ENCODE data around the gene BRD4. TPM values are rescaled to one million over a fixed set of nuclear protein-coding genes. Genes with fewer than 3 reads are reported as not detected.
A peak's percentile ranks its signal among the peaks of the same experiment; 100 is the strongest.

BRD4 gene
- total RNA-seq (9.8 and 20.1 TPM in 2 replicates), polyA plus RNA-seq (9.9 and 13.3 TPM in 2 replicates), polyA minus RNA-seq (ENCODE audit: low replicate concordance) (186 and 192 TPM in 2 replicates)
- polyA plus RNA-seq (2012), result 47.8 and 58.5 TPM in 2 replicates

DNA sequence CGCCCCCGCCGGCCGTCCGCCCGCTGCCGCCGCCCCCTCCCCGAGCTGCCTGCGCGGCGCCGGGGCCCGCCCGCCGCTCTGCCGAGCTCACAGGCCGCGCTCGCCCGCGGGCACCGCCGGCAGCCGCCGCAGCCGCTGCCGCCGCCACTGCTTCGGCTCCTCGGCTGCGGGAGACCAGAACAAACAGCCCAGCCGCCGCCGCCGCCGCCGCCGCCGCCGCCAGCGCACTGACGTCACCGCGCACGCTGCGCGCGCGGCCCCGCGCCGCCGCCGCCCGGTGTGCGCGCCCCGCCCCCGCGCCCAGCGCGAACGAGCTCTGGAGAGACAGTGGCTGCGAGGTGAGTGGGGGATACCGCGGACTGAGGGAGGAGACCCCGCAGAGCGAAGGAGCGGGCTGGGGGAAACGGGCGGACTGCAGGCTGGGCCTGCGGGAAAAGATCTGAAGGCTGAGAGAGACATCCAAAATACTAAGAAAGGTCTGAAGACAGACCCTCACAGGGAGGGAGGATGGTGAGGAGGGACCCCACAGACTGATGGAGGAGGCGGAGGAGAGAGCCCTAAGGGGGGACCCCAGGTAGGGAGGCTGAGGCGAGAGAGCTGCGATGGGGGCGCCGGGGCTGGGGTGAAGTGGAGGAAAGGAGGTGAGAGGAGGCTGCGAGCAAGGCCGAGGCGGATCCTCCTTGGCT is at the start of gene BRD4:
Gene BRD4, minus strand, starts transcription at position 229 of the 686 bp plus-strand sequence. CDS start 59,440 bp downstream, outside the sequence.
- H3K9me3 ChIP-seq (ENCODE audit: control insufficient read depth, insufficient read depth, low read depth, low read length), result no peaks in the 10 kb centered on the region
- H4K20me1 ChIP-seq (ENCODE audit: control insufficient read depth, extremely low read depth, insufficient read depth, low read length), result peaks cover 2% of the 10 kb centered on the region
- H3K36me3 ChIP-seq (ENCODE audit: control insufficient read depth, insufficient read depth, low read length), result no peaks in the 10 kb centered on the region
- H3K9ac ChIP-seq (ENCODE audit: insufficient read depth, low read length), result peak within 1 kb of the TSS; percentile 93
- peak; percentile 41 to 54 for DNase-seq (ENCODE audit: low read depth in 2 of 2)
- TF ChIP-seq EZH2 (IDR thresholded peaks at IDR 0.05; ENCODE audit: low read length, missing control alignments), result no peak
- H3K79me2 ChIP-seq (ENCODE audit: control insufficient read depth, insufficient read depth, low read length), result peaks cover 51% of the 10 kb centered on the region
- peak within 1 kb of the TSS; percentile 87 to 95 (median 90) for H3K4me3 ChIP-seq (replicated peaks in 1 of 4; ENCODE audit: control extremely low read depth in 1 of 4, insufficient read depth in 1 of 4, low read depth in 3 of 4, low read length in 4 of 4)
- H2AFZ ChIP-seq (ENCODE audit: low read length), result no peak within 1 kb of the TSS
- peak within 1 kb of the TSS; percentile 94 for H3K27ac ChIP-seq (ENCODE audit: insufficient read depth, low read length)
- H3K4me2 ChIP-seq (ENCODE audit: extremely low read depth, insufficient read depth, low read length), result peak within 1 kb of the TSS; percentile 90
- H3K4me1 ChIP-seq (ENCODE audit: control insufficient read depth, extremely low read depth, insufficient read depth, low read length), result peaks cover 3% of the 10 kb centered on the region
- no peaks in the 10 kb centered on the region for H3K27me3 ChIP-seq (ENCODE audit: control insufficient read depth, insufficient read depth, low read length)

DNA sequence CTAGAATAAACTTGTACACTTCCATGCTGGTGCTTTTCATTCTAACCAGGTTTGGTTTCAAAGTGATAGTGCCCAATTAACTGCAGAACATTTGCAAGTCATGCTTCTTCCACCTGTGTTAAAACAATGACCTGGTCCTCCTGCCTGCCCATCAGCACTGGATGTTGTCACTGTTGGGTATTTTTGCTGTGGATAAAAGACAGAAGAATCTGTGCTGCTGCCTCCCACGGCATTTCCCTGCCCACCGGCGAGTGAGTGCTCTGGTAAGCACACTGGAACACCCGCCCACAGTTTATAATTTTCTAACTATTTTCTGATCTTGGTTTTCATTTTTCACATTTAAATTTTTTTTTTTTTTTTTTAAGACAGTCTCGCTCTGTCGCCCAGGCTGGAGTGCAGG is 49.5 kb upstream of the BRD4 start:
- Histone ChIP-seq H3K4me1 (ENCODE audit: control insufficient read depth, extremely low read depth, insufficient read depth, low read length) (peaks cover 4% of the 10 kb centered on the region), H3K27ac (ENCODE audit: insufficient read depth, low read length) (no peak overlapping the region), H3K9me3 (ENCODE audit: control insufficient read depth, insufficient read depth, low read depth, low read length) (no peaks in the 10 kb centered on the region), H3K36me3 (ENCODE audit: control insufficient read depth, insufficient read depth, low read length) (no peaks in the 10 kb centered on the region), H3K4me3 (replicated peaks in 1 of 4; ENCODE audit: control extremely low read depth in 1 of 4, insufficient read depth in 1 of 4, low read depth in 3 of 4, low read length in 4 of 4) (no peak overlapping the region), H3K79me2 (ENCODE audit: control insufficient read depth, insufficient read depth, low read length) (peaks cover 24% of the 10 kb centered on the region), H3K9ac (ENCODE audit: insufficient read depth, low read length) (no peak overlapping the region), H3K27me3 (ENCODE audit: control insufficient read depth, insufficient read depth, low read length) (no peaks in the 10 kb centered on the region), H2AFZ (ENCODE audit: low read length) (no peak overlapping the region), H4K20me1 (ENCODE audit: control insufficient read depth, extremely low read depth, insufficient read depth, low read length) (peaks cover 2% of the 10 kb centered on the region), H3K4me2 (ENCODE audit: extremely low read depth, insufficient read depth, low read length) (no peak overlapping the region)
- no peak for DNase-seq (ENCODE audit: low read depth in 2 of 2)
- TF ChIP-seq EZH2 (IDR thresholded peaks at IDR 0.05; ENCODE audit: low read length, missing control alignments), result no peak
- TF ChIP-seq, protein P1, sequence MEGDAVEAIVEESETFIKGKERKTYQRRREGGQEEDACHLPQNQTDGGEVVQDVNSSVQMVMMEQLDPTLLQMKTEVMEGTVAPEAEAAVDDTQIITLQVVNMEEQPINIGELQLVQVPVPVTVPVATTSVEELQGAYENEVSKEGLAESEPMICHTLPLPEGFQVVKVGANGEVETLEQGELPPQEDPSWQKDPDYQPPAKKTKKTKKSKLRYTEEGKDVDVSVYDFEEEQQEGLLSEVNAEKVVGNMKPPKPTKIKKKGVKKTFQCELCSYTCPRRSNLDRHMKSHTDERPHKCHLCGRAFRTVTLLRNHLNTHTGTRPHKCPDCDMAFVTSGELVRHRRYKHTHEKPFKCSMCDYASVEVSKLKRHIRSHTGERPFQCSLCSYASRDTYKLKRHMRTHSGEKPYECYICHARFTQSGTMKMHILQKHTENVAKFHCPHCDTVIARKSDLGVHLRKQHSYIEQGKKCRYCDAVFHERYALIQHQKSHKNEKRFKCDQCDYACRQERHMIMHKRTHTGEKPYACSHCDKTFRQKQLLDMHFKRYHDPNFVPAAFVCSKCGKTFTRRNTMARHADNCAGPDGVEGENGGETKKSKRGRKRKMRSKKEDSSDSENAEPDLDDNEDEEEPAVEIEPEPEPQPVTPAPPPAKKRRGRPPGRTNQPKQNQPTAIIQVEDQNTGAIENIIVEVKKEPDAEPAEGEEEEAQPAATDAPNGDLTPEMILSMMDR (conservative IDR thresholded peaks at IDR 0.05 in 1 of 2, IDR thresholded peaks at IDR 0.05 in 1 of 2; ENCODE audit: low read depth in 1 of 2, low read length in 2 of 2), result no peak

DNA sequence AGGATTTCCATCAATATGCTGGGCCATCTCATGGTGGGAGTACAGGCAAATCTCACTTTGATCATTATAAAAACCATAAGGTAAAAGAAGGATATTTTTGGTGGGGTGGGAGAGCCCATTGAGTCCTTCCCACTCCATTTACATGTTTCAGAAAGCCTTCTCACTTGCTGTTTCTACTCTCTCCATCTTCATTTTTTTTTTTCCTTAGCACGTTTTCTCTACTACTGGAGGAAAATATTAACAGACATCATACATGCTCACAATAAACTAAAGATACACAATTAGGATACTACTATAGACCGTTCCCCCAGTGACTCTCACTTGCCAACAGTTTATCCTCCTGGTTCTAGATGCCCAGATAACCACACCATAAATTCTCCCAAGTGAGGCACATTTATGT is 49.1 kb upstream of the BRD4 start:
- Histone ChIP-seq H3K9me3 (ENCODE audit: control insufficient read depth, insufficient read depth, low read depth, low read length) (no peaks in the 10 kb centered on the region), H3K79me2 (ENCODE audit: control insufficient read depth, insufficient read depth, low read length) (peaks cover 27% of the 10 kb centered on the region), H4K20me1 (ENCODE audit: control insufficient read depth, extremely low read depth, insufficient read depth, low read length) (peaks cover 2% of the 10 kb centered on the region), H3K27me3 (ENCODE audit: control insufficient read depth, insufficient read depth, low read length) (no peaks in the 10 kb centered on the region), H3K4me1 (ENCODE audit: control insufficient read depth, extremely low read depth, insufficient read depth, low read length) (peaks cover 7% of the 10 kb centered on the region), H3K4me2 (ENCODE audit: extremely low read depth, insufficient read depth, low read length) (no peak overlapping the region), H3K36me3 (ENCODE audit: control insufficient read depth, insufficient read depth, low read length) (no peaks in the 10 kb centered on the region), H3K9ac (ENCODE audit: insufficient read depth, low read length) (no peak overlapping the region), H3K4me3 (replicated peaks in 1 of 4; ENCODE audit: control extremely low read depth in 1 of 4, insufficient read depth in 1 of 4, low read depth in 3 of 4, low read length in 4 of 4) (no peak overlapping the region), H2AFZ (ENCODE audit: low read length) (no peak overlapping the region), H3K27ac (ENCODE audit: insufficient read depth, low read length) (no peak overlapping the region)
- DNase-seq (ENCODE audit: low read depth in 2 of 2), result no peak
- TF ChIP-seq, protein P1 (conservative IDR thresholded peaks at IDR 0.05 in 1 of 2, IDR thresholded peaks at IDR 0.05 in 1 of 2; ENCODE audit: low read depth in 1 of 2, low read length in 2 of 2), result no peak
- no peak for TF ChIP-seq EZH2 (IDR thresholded peaks at IDR 0.05; ENCODE audit: low read length, missing control alignments)

Measured in fibroblast of lung (primary cell).